H1 (cell line): ENCODE results near the gene HS6ST2. TPM values are rescaled to one million over a fixed set of nuclear protein-coding genes. Genes with fewer than 3 reads are reported as not detected.

ENCODE experiments used
- CTCF ChIA-PET: fragments of 300-600 bp; sonication (Branson Sonifier 250); formaldehyde crosslinking; loops from one replicate; lab custom pipeline; 2021; ENCODE audit not compliant: partially characterized antibody; lab: Charles Lee
- POLR2A ChIA-PET: fragments of 300-600 bp; sonication (Branson Sonifier 250); formaldehyde crosslinking; loops from one replicate; lab custom pipeline; 2021; ENCODE audit warnings: inconsistent platforms; ENCODE audit not compliant: partially characterized antibody; lab: Charles Lee
- DNase-seq, 2 experiments: peaks; one replicate each; pipeline versions ENCODE4 v3.0.0 to v3.0.0-alpha.2; 2010 to 2022; ENCODE audit warnings: low spot score in 2 of 2, low read depth in 1 of 2, mixed read lengths in 1 of 2
- FAIRE-seq: peaks from 2 replicates; lab custom pipeline; 2011; peaks lifted over from hg19 to GRCh38; lab: Jason Lieb, UNC
- H2AFZ ChIP-seq: 2 replicates; pipeline ENCODE4 v1.8.1; 2012; ENCODE audit warnings: low read length, inconsistent platforms
- H2AK5ac ChIP-seq: 2 replicates; pipeline ENCODE4 v1.6.1; 2013; ENCODE audit warnings: low read depth, low read length
- H2BK120ac ChIP-seq: replicated peaks from 2 replicates; pipeline ENCODE3; 2013; ENCODE audit warnings: low read depth, low read length, inconsistent platforms
- H2BK12ac ChIP-seq: 2 replicates; pipeline ENCODE4 v1.6.1; 2013; ENCODE audit warnings: low read depth, low read length
- H2BK15ac ChIP-seq: 2 replicates; pipeline ENCODE4 v1.6.1; 2013; ENCODE audit warnings: low read length
- H2BK20ac ChIP-seq: 2 replicates; pipeline ENCODE4 v1.6.1; 2013; ENCODE audit warnings: low read length
- H2BK5ac ChIP-seq: 2 replicates; pipeline ENCODE4 v1.6.1; 2013; ENCODE audit warnings: low read depth, low read length
- H3K14ac ChIP-seq: 2 replicates; pipeline ENCODE4 v1.6.1; 2013; ENCODE audit warnings: inconsistent platforms; ENCODE audit not compliant: insufficient read length
- H3K18ac ChIP-seq: 2 replicates; pipeline ENCODE4 v1.6.1; 2013; ENCODE audit warnings: low read length; ENCODE audit errors: extremely low read depth
- H3K23ac ChIP-seq: 2 replicates; pipeline ENCODE4 v1.6.1; 2013; ENCODE audit warnings: inconsistent platforms; ENCODE audit not compliant: insufficient read length
- H3K23me2 ChIP-seq: 2 replicates; pipeline ENCODE4 v1.6.1; 2013; ENCODE audit warnings: low read depth, low read length
- H3K27ac ChIP-seq: 2 replicates; pipeline ENCODE4 v1.6.1; 2011; ENCODE audit warnings: low read depth, low read length, inconsistent platforms
- H3K27me3 ChIP-seq, 4 experiments: replicated peaks in 1 of 4; 1 replicate in 1 of 4; 2 replicates in 3 of 4; pipeline versions ENCODE4 v1.6.1 to v1.8.1; 2011 to 2013; ENCODE audit warnings: low read length in 3 of 4, mild to moderate bottlenecking in 3 of 4, inconsistent platforms in 2 of 4, mixed read lengths in 2 of 4, moderate library complexity in 1 of 4; ENCODE audit not compliant: control insufficient read depth in 3 of 4, insufficient read depth in 3 of 4; ENCODE audit errors: extremely low read depth in 1 of 4
- H3K36me3 ChIP-seq, 4 experiments: 2 replicates each; pipeline versions ENCODE4 v1.6.1 to v1.8.1; 2011 to 2013; ENCODE audit warnings: mild to moderate bottlenecking in 4 of 4, low read length in 3 of 4, moderate library complexity in 2 of 4, control low read depth in 1 of 4, inconsistent platforms in 1 of 4; ENCODE audit not compliant: insufficient read depth in 4 of 4, control insufficient read depth in 2 of 4
- H3K4ac ChIP-seq: replicated peaks from 2 replicates; pipeline ENCODE3; 2013; ENCODE audit warnings: low read length, low read depth, mixed read lengths, inconsistent platforms; ENCODE audit not compliant: insufficient read length
- H3K4me1 ChIP-seq, 4 experiments: replicated peaks in 1 of 4; 1 replicate in 1 of 4; 2 replicates in 3 of 4; pipeline versions ENCODE4 v1.6.1 to v1.8.1; 2011 to 2013; ENCODE audit warnings: low read length in 3 of 4, inconsistent platforms in 2 of 4, mixed read lengths in 1 of 4; ENCODE audit not compliant: insufficient read depth in 4 of 4, control insufficient read depth in 3 of 4
- H3K4me2 ChIP-seq, 2 experiments: 2 replicates each; pipeline versions ENCODE4 v1.6.1 to v1.8.1; 2011 to 2013; ENCODE audit warnings: low read depth in 2 of 2, low read length in 2 of 2, control low read depth in 1 of 2, inconsistent platforms in 1 of 2, mild to moderate bottlenecking in 1 of 2; ENCODE audit not compliant: insufficient read depth in 1 of 2
- H3K4me3 ChIP-seq, 4 experiments: fragments of 200-600, 300-600 bp in 1 of 4; sonication (generic), shearing (Covaris generic), sonication (Bioruptor Twin) in 1 of 4; 2 replicates each; pipeline versions ENCODE4 v1.5.1 to v1.8.1; 2011 to 2016; ENCODE audit warnings: low read length in 4 of 4, low read depth in 3 of 4, control low read depth in 2 of 4, inconsistent platforms in 2 of 4, mild to moderate bottlenecking in 2 of 4, mixed read lengths in 1 of 4, moderate library complexity in 1 of 4; ENCODE audit not compliant: insufficient read depth in 2 of 4; ENCODE audit errors: extremely low read depth in 1 of 4
- H3K56ac ChIP-seq: replicated peaks from 2 replicates; pipeline ENCODE3; 2013; ENCODE audit warnings: low read depth, mild to moderate bottlenecking, mixed read lengths, low read length, inconsistent platforms; ENCODE audit not compliant: insufficient read length
- H3K79me1 ChIP-seq: 2 replicates; pipeline ENCODE4 v1.6.1; 2013; ENCODE audit warnings: low read depth, low read length, control low read depth
- H3K79me2 ChIP-seq, 2 experiments: 2 replicates each; pipeline versions ENCODE4 v1.6.1 to v1.8.1; 2012 to 2013; ENCODE audit warnings: low read length in 2 of 2, mild to moderate bottlenecking in 2 of 2, inconsistent platforms in 1 of 2; ENCODE audit not compliant: insufficient read depth in 2 of 2, control insufficient read depth in 1 of 2
- H3K9ac ChIP-seq, 4 experiments: replicated peaks in 1 of 4; 1 replicate in 1 of 4; 2 replicates in 3 of 4; pipeline versions ENCODE4 v1.6.1 to v1.8.1; 2011 to 2013; ENCODE audit warnings: low read depth in 3 of 4, low read length in 3 of 4, control low read depth in 2 of 4, mild to moderate bottlenecking in 2 of 4, moderate library complexity in 2 of 4, inconsistent platforms in 1 of 4; ENCODE audit errors: extremely low read depth in 1 of 4
- H3K9me3 ChIP-seq, 2 experiments: 2 replicates each; pipeline versions ENCODE4 v1.6.1 to v1.8.1; 2012 to 2013; ENCODE audit warnings: mild to moderate bottlenecking in 2 of 2, moderate library complexity in 2 of 2, control low read depth in 1 of 2, inconsistent platforms in 1 of 2, low read depth in 1 of 2, low read length in 1 of 2, mixed read lengths in 1 of 2; ENCODE audit not compliant: insufficient read depth in 2 of 2
- H4K20me1 ChIP-seq, 2 experiments: replicated peaks in 1 of 2; 2 replicates each; pipeline versions ENCODE3 to v1.8.1; 2011 to 2013; ENCODE audit warnings: inconsistent platforms in 2 of 2, low read length in 2 of 2, mild to moderate bottlenecking in 1 of 2; ENCODE audit not compliant: insufficient read depth in 2 of 2, control insufficient read depth in 1 of 2
- H4K5ac ChIP-seq: 2 replicates; pipeline ENCODE4 v1.6.1; 2013; ENCODE audit warnings: low read length, low read depth, mixed read lengths, inconsistent platforms; ENCODE audit not compliant: insufficient read length
- H4K8ac ChIP-seq: 2 replicates; pipeline ENCODE4 v1.8.0; 2013; ENCODE audit warnings: mild to moderate bottlenecking, moderate library complexity, low read length, inconsistent platforms; ENCODE audit not compliant: insufficient read depth; ENCODE audit errors: extremely low read depth
- H4K91ac ChIP-seq: replicated peaks from 2 replicates; pipeline ENCODE3; 2013; ENCODE audit warnings: low read length, mixed read lengths, inconsistent platforms; ENCODE audit not compliant: insufficient read length
- BCL11A ChIP-seq, 2 experiments: IDR thresholded peaks; one replicate each; pipeline ENCODE4 v1.6.1; 2011; ENCODE audit warnings: low read depth in 2 of 2, low read length in 2 of 2, mild to moderate bottlenecking in 2 of 2
- BRCA1 ChIP-seq: IDR thresholded peaks from 2 replicates; pipeline ENCODE4 v1.6.1; 2012; ENCODE audit warnings: low read depth, low read length, improper control_type of control experiment
- CHD1 ChIP-seq: IDR thresholded peaks from 2 replicates; pipeline ENCODE4 v1.6.1; 2012; ENCODE audit warnings: low read depth, low read length, improper control_type of control experiment
- CHD2 ChIP-seq: IDR thresholded peaks from 2 replicates; pipeline ENCODE4 v1.6.1; 2012; ENCODE audit warnings: low read length, improper control_type of control experiment
- CREB1 ChIP-seq: IDR thresholded peaks from 2 replicates; pipeline ENCODE4 v1.6.1; 2012; ENCODE audit warnings: inconsistent platforms
- CTBP2 ChIP-seq: IDR thresholded peaks from 2 replicates; pipeline ENCODE4 v1.7.0; 2011; ENCODE audit warnings: borderline replicate concordance, mild to moderate bottlenecking, moderate library complexity, mixed read lengths, low read length; ENCODE audit not compliant: insufficient read depth, insufficient read length
- TCF12 ChIP-seq: IDR thresholded peaks from 2 replicates; pipeline ENCODE4 v1.6.1; 2011; ENCODE audit warnings: low read depth, mild to moderate bottlenecking, low read length
- TEAD4 ChIP-seq: IDR thresholded peaks from 2 replicates; pipeline ENCODE4 v1.6.1; 2012; ENCODE audit warnings: low read depth, low read length, inconsistent platforms, mixed read lengths
- WGBS, 2 experiments: shearing (Covaris generic) in 1 of 2; methylation state at CpG; one replicate each; pipeline versions ENCODE4 v1.1.6 to v1.1.7; 2013 to 2015; ENCODE audit warnings: low lambda C conversion rate in 2 of 2, mixed read lengths in 2 of 2, inconsistent platforms in 1 of 2, low coverage in 1 of 2, missing lambda C conversion rate in 1 of 2; ENCODE audit not compliant: insufficient replicate concordance in 2 of 2, insufficient coverage in 1 of 2, insufficient read length in 1 of 2; ENCODE audit errors: extremely low coverage in 1 of 2, missing lambda C conversion rate in 1 of 2; 5-methylcytosine and 5-hydroxymethylcytosine counted together
- polyA plus RNA-seq, 7 experiments: library from polyadenylated mRNA; depleted of rRNA in 3 of 7; stranded (reverse) in 5 of 7; unstranded in 2 of 7; fragments of >200 nt in 5 of 7; fragments of 200-250 nt in 2 of 7; gene quantifications; 1 replicate in 5 of 7; 2 replicates in 1 of 7; 4 replicates in 1 of 7; pipeline versions ENCODE4 v1.2.1 to v1.2.3, GENCODE V29; 2011 to 2013; ENCODE audit warnings: missing spikeins in 2 of 7, mixed read lengths in 2 of 7
- total RNA-seq: library from RNA; stranded (reverse); fragmentation: NEBNext Ultra II Directional; extraction: Animal tissue kit (Norgen Biotek cat#: 25700); gene quantifications from 2 replicates; pipeline ENCODE4 v1.2.1, GENCODE V29; 2021

The HS6ST2 gene
- total and polyA plus RNA-seq, 2 of the 8 experiments (the other 6 are each of a cell fraction or from before 2014, with no cell fraction given): 3.9 TPM

- no peak overlapping the region for H3K9ac ChIP-seq
- no peak overlapping the region for H4K8ac ChIP-seq
- H2BK15ac ChIP-seq: no peak overlapping the region
- no peaks in the 10 kb centered on the region for H4K20me1 ChIP-seq
- no peak overlapping the region for H2BK5ac ChIP-seq
- no peak overlapping the region for H2AFZ ChIP-seq
- H3K9me3 ChIP-seq: no peaks in the 10 kb centered on the region
- H4K5ac ChIP-seq: no peak overlapping the region
- H4K91ac ChIP-seq: no peak overlapping the region
- TF ChIP-seq CHD1: no peak
- no peak for TF ChIP-seq BCL11A (IDR thresholded peaks at IDR 0.05; ENCODE audit: low read depth in 2 of 2, low read length in 2 of 2)
- no peak for TF ChIP-seq CHD2
- TF ChIP-seq BRCA1: no peak
- no peak for TF ChIP-seq TEAD4
- TF ChIP-seq CREB1: no peak
- no peak for TF ChIP-seq TCF12
- TF ChIP-seq CTBP2: no peak
- H2AK5ac ChIP-seq: no peak overlapping the region
- DNase-seq (no peak), FAIRE-seq (no peak)
- WGBS, 2 experiments: 93% methylated on average over 2 of the region's 2 CpGs; no CpG with 5 or more reads in 1 of the 2 experiments
- H3K4me2 ChIP-seq: no peak overlapping the region
- no peak overlapping the region for H2BK120ac ChIP-seq
- H3K23me2 ChIP-seq: no peaks in the 10 kb centered on the region
- H3K4me3 ChIP-seq: no peak overlapping the region
- no peaks in the 10 kb centered on the region for H3K79me1 ChIP-seq
- no peaks in the 10 kb centered on the region for H3K36me3 ChIP-seq
- H2BK12ac ChIP-seq: no peak overlapping the region
- ChIA-PET POLR2A (no interaction called here), CTCF (interaction anchor here (1.2 kb wide), 1 partner anchor 125 kb away, joined by 3 read pairs; no protein-coding TSS in a partner anchor)
- no peaks in the 10 kb centered on the region for H3K27me3 ChIP-seq
- H3K23ac ChIP-seq: no peak overlapping the region
- no peak overlapping the region for H3K18ac ChIP-seq
- no peak overlapping the region for H3K14ac ChIP-seq
- no peak overlapping the region for H3K27ac ChIP-seq
- no peaks in the 10 kb centered on the region for H3K79me2 ChIP-seq
- H2BK20ac ChIP-seq: no peak overlapping the region
- H3K56ac ChIP-seq: no peak overlapping the region
- H3K4ac ChIP-seq: no peak overlapping the region
- peaks cover 0 to 7% (median 4%) of the 10 kb centered on the region in 4 experiments; a peak in 4 of 7 replicates for H3K4me1 ChIP-seq
These were observed 142.8 kb downstream of the HS6ST2 start for GRCh38 chrX:132815643-132816042.
